ENCODE results near the gene DNAJB11. TPM values are rescaled to one million over a fixed set of nuclear protein-coding genes. Genes with fewer than 3 reads are reported as not detected.

DNAJB11 gene
- polyA plus RNA-seq (2012; ENCODE audit: low read depth, missing spikeins): 34.4 TPM

DNA sequence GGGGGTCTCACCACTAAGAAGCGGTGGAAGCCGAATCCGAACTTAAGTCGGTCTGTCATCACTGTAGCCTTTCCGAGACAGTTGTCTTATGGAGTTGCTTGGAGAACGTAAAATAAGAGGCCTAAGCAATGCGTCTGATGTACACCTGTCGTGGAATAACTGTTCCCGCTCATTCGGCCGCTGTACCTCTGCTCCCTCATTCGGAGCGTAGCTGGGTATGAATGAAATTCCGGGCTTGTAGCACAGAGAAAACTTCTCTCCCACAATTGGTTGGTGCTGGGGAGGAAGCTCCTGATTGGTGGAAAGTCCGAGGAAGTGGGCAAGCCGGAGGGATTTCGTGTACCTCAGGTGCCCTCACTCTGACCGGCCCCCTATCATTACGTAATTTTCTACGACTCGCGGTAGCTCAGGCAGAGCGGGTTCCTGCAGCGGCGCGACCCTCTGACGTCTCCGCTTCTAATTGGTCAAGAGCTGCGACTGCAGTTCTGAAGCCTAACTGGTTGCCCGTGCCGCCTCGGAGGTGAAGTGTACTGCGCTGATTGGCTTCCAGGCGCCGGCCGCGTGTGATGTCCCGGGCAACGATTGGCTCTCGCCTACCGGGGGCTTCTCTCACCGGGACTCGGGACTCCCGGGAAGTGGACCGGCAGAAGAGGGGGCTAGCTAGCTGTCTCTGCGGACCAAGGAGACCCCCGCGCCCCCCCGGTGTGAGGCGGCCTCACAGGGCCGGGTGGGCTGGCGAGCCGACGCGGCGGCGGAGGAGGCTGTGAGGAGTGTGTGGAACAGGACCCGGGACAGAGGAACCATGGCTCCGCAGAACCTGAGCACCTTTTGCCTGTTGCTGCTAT lies at the start of gene DNAJB11:
Gene DNAJB11 (plus strand): TSS at position 625 of the 845 bp plus-strand sequence. CDS start 178 bp downstream, at position 803.
- DNase-seq (ENCODE audit: insufficient read length, low spot score) (peak; percentile 93), FAIRE-seq (peak; percentile 97)
- TF ChIP-seq POLR2AphosphoS5 (IDR thresholded peaks at IDR 0.05; ENCODE audit: low read depth, low read length) (peak; percentile 97), PAX5 (IDR thresholded peaks at IDR 0.05; ENCODE audit: insufficient read depth, low read length, severe bottlenecking) (peak; percentile 34), SPI1 (IDR thresholded peaks at IDR 0.05; ENCODE audit: low read depth, low read length) (peak; percentile 68), TAF1 (IDR thresholded peaks at IDR 0.05; ENCODE audit: low read depth, low read length) (peak; percentile 100), POU2F2 (IDR thresholded peaks at IDR 0.05; ENCODE audit: low read depth, low read length) (peak; percentile 84), POLR2A (IDR thresholded peaks at IDR 0.05; ENCODE audit: low read depth, low read length) (peak; percentile 98)

DNA sequence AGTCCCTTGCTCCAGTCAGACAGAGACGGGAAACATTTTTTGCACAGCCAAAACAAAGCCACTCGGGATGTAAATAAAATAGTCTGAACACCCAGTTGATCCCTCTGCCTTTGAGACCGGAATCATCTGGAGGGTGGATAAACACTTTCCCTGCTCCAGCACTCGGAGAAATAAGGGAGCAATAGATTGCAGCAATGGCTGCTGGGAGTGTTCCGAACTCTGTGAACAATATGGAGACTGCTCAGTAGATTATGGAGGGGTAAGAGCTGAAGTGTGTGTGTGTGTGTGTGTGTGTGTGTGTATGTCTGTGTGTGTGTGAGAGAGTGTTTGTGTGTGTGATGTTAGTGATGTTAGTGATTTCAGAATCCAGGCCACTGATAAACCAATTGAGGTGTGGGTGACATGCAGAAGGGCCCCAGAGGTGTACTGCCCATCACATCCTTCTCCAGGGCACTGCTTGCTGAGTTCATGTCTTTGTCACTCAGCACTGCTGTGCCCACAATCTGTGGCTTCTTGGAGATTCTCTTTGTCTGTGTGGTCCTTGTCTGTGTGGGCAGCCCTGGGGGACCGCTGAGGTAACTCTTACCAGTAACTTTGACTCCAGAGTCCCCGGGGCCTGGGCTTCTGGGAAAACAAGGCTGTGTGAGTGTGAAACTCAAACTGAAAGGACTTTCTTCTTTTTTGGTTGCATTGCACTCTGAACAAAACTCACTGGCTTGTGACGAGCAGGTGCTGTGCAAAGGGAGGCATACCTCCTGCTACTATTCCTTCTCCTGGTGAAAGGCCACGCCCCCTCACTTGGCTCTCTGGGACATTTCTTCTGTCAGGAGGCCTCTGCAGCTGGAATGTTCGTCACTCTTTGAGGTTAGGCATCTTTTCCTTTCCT lies 49.3 kb upstream of the DNAJB11 start:
- FAIRE-seq: peak; percentile 93
- no peak for TF ChIP-seq POLR2AphosphoS5 (IDR thresholded peaks at IDR 0.05; ENCODE audit: low read depth, low read length)
- TF ChIP-seq PAX5 (IDR thresholded peaks at IDR 0.05; ENCODE audit: insufficient read depth, low read length, severe bottlenecking): peak; percentile 70
- TF ChIP-seq POU2F2 (IDR thresholded peaks at IDR 0.05; ENCODE audit: low read depth, low read length): 0 out of 2 replicates have a peak, but pooled peaks have one; percentile 19
- DNase-seq (ENCODE audit: insufficient read length, low spot score): no peak

DNA sequence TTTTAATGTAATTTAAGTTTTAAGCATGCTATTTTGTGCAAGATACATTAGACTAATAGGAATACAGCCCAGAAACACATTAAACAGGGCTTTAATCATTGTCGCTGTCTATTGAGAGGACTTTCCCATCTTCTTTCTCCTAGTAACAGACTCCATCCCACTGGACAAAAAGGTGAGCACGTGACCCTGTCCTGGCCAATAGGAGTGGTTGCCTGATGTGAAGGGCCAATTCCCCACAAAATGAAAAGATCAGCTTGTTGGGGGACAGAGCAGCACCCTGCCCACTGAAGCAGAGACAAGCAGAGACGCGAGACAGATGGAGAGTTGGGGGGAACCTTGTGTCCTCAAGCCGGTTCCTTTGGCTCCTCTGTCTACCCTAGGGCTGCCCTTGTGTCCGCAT lies 47.5 kb upstream of the DNAJB11 start:
- TF ChIP-seq PAX5 (IDR thresholded peaks at IDR 0.05; ENCODE audit: insufficient read depth, low read length, severe bottlenecking) (no peak), TAF1 (IDR thresholded peaks at IDR 0.05; ENCODE audit: low read depth, low read length) (no peak)
- FAIRE-seq (no peak), DNase-seq (ENCODE audit: insufficient read length, low spot score) (no peak)

DNA sequence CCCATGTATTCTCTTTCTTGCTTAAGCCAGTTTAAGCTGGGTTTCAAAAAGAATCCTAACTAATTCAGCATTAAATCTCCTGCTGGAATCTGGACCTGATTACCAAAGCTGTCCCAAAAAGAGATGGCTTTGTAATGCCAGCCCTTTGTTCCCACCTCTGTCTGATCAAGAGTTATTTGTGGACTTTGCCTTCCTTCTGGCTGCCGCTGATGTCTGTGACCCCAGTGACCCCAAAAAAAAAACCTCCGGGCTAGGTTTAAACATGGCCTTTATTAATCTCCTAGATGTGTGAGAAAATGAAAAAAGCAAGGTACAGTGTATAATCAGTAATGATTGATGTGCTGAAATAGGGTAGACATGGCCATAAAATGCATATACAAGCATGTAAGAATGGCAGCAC lies 47.1 kb upstream of the DNAJB11 start:
- DNase-seq (ENCODE audit: insufficient read length, low spot score) (no peak), FAIRE-seq (no peak)
- TF ChIP-seq POU2F2 (IDR thresholded peaks at IDR 0.05; ENCODE audit: low read depth, low read length) (no peak), SPI1 (IDR thresholded peaks at IDR 0.05; ENCODE audit: low read depth, low read length) (no peak), TAF1 (IDR thresholded peaks at IDR 0.05; ENCODE audit: low read depth, low read length) (no peak), POLR2A (IDR thresholded peaks at IDR 0.05; ENCODE audit: low read depth, low read length) (no peak), PAX5 (IDR thresholded peaks at IDR 0.05; ENCODE audit: insufficient read depth, low read length, severe bottlenecking) (no peak), POLR2AphosphoS5 (IDR thresholded peaks at IDR 0.05; ENCODE audit: low read depth, low read length) (no peak)

DNA sequence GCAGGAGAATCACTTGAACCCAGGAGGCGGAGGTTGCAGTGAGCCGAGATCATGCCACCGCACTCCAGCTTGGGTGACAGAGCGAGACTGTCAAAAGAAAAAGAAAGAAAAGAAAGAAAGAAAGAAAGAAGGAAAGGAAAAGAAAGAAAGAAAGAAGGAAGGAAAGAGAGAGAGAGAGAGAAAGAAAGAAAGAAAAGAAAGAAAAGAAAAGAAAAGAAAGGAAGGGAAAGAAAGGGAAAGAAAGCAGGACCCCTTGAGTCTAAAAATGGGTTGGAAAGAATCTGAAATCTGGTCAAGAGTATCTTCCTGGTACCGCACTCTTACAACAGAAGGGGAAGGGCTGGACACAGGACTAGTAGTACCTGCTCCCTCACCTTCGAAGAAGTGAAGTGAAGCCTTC lies 45.9 kb upstream of the DNAJB11 start:
- TF ChIP-seq POLR2A (IDR thresholded peaks at IDR 0.05; ENCODE audit: low read depth, low read length) (no peak), POU2F2 (IDR thresholded peaks at IDR 0.05; ENCODE audit: low read depth, low read length) (no peak), TAF1 (IDR thresholded peaks at IDR 0.05; ENCODE audit: low read depth, low read length) (no peak), SPI1 (IDR thresholded peaks at IDR 0.05; ENCODE audit: low read depth, low read length) (no peak), POLR2AphosphoS5 (IDR thresholded peaks at IDR 0.05; ENCODE audit: low read depth, low read length) (no peak), PAX5 (IDR thresholded peaks at IDR 0.05; ENCODE audit: insufficient read depth, low read length, severe bottlenecking) (no peak)
- DNase-seq (ENCODE audit: insufficient read length, low spot score) (no peak), FAIRE-seq (peak; percentile 28)

DNA sequence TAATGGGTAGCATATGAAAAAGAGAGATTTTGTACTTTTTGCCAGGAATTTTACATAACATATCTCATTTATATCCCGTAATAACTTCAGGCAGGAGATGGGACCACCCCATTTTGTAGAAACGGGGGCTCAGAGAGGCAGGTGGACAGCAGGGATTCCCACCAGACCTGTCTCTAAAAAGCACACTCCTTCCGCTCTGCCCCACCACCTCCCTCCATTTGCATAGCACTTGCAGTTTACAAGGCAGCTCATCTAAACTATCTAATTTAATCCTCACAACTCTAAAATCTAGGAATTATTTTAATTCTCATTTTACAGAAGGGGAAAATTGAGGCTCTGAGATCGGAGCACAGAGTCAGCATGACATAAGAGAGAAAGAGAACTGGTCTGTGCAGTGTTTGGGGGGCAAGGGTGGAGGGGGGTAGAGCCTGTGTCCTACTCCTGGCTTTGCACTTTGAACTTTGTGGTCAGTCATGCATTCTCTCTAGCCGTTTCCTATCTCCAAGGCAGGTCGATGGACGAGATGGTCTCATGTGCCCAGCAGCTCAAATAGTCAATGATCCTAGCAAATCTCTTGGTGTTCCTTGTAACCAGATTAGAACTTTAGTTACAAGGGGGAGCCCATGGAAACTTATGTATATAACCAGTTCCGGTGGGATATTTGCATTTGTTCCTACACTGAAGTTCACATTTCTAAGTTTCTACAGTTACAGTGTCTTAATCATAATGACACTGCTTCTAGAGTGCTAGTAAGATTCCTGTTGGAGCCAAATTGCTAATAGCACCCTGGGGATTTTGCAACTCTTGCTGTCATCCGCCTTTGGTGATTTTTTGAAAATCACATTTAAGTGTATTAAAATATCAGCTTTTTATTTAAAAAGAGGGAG lies 44.9 kb upstream of the DNAJB11 start:
- DNase-seq (ENCODE audit: insufficient read length, low spot score) (no peak), FAIRE-seq (peak; percentile 51)
- TF ChIP-seq POU2F2 (IDR thresholded peaks at IDR 0.05; ENCODE audit: low read depth, low read length): peak; percentile 84; the same call in 1 of the 2 replicates
- TF ChIP-seq POLR2AphosphoS5 (IDR thresholded peaks at IDR 0.05; ENCODE audit: low read depth, low read length): no peak
- no peak for TF ChIP-seq SPI1 (IDR thresholded peaks at IDR 0.05; ENCODE audit: low read depth, low read length)

DNA sequence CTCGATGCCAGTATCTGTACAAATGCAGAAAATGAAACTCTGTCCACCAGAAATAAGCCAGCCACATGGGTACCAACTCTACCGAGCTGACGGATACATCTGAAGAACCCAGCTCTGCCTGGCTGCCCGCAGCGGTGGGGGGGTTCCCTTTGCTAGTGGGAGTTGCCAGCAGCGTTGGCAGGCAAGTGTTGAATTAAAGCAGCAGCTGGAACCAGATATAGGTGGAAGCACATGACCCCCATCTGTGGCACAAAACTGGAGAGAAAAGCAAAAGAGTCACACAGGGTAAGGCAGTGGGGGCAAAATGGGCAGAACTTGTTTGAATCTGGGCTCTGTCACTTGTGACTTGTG lies 44.3 kb upstream of the DNAJB11 start:
- DNase-seq (ENCODE audit: insufficient read length, low spot score): no peak
- no peak for TF ChIP-seq SPI1 (IDR thresholded peaks at IDR 0.05; ENCODE audit: low read depth, low read length)
- FAIRE-seq: peak; percentile 80

DNA sequence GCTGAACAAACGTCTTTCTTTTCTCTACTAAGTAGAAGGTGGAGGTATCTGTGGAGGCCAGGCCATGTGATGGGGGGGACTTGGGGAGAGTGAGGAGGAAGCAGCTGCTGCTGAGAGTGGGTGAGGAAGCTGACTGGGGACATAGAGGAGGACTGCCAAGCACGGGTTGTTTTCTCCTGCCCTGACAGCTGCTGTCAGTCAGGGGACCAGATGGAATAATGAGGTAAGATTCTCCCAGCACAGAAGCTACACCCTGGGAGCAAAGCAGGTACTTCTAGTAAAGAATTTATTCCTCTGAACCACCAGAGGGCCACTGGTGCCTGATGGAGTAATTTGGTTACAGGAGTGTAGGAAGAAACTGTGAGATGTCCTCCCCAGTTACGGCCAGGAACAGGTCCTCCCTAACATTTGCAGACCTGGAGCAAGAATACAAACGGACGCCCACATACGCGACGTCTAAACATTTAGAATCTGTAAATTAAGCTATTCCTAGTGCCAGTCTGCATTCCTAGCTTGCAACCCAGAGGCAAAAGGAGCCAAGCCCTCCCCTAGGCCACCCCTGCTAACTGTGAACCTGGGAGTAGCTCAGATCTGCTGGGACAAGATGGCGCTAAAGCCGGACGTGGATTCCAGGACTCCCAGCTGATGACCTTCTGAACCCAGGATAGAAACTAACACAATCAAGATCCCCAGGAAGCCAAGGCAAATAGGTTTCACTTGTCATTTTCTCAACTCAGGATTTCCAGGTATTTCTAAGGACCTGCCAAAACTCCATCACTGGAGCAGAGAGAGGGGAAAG lies 41.1 kb upstream of the DNAJB11 start:
- FAIRE-seq (peak; percentile 38), DNase-seq (ENCODE audit: insufficient read length, low spot score) (no peak)
- TF ChIP-seq POU2F2 (IDR thresholded peaks at IDR 0.05; ENCODE audit: low read depth, low read length) (no peak), POLR2A (IDR thresholded peaks at IDR 0.05; ENCODE audit: low read depth, low read length) (no peak), TAF1 (IDR thresholded peaks at IDR 0.05; ENCODE audit: low read depth, low read length) (no peak), SPI1 (IDR thresholded peaks at IDR 0.05; ENCODE audit: low read depth, low read length) (no peak), POLR2AphosphoS5 (IDR thresholded peaks at IDR 0.05; ENCODE audit: low read depth, low read length) (no peak), PAX5 (IDR thresholded peaks at IDR 0.05; ENCODE audit: insufficient read depth, low read length, severe bottlenecking) (no peak)
